GM18867 (cell line): ENCODE data around the gene CELF2.

ENCODE experiments used
- ATAC-seq: cut with Tn5 transposase; IDR thresholded peaks from one replicate; pipeline ENCODE4 v1.9.1; 2021; ENCODE audit warnings: mild to moderate bottlenecking, moderate library complexity; ENCODE audit not compliant: unreplicated experiment

The CELF2 gene

GRCh38 chr10:11093771-11094736, 76.4 kb downstream of the CELF2 start:
- no peak for ATAC-seq

GRCh38 chr10:11095374-11095801, 77.7 kb downstream of the CELF2 start:
- ATAC-seq = no peak

- ATAC-seq = no peak
These were observed 78.8 kb downstream of the CELF2 start for GRCh38 chr10:11096422-11096821.

- ATAC-seq = peak; percentile 44
These were observed 80.0 kb downstream of the CELF2 start for GRCh38 chr10:11097686-11098085.

GRCh38 chr10:11098666-11099065, 81.0 kb downstream of the CELF2 start:
- ATAC-seq = no peak

GRCh38 chr10:11104772-11105675, 87.4 kb downstream of the CELF2 start:
- ATAC-seq = no peak

- ATAC-seq = no peak
These were observed 88.0 kb downstream of the CELF2 start for GRCh38 chr10:11105676-11106004.

- no peak for ATAC-seq
These were observed 89.1 kb downstream of the CELF2 start for GRCh38 chr10:11106621-11107374.

- no peak for ATAC-seq
These were observed 90.3 kb downstream of the CELF2 start for GRCh38 chr10:11107948-11108347.

- ATAC-seq = no peak
These were observed 90.7 kb downstream of the CELF2 start for GRCh38 chr10:11108356-11108755.

GRCh38 chr10:11109590-11109989, 91.9 kb downstream of the CELF2 start:
- ATAC-seq = no peak

GRCh38 chr10:11110539-11110938, 92.9 kb downstream of the CELF2 start:
- ATAC-seq = no peak

GRCh38 chr10:11111490-11111889, 93.8 kb downstream of the CELF2 start:
- ATAC-seq = no peak

GRCh38 chr10:11112718-11113117, 95.0 kb downstream of the CELF2 start:
- no peak for ATAC-seq

- ATAC-seq = peak; percentile 68
These were observed 95.5 kb downstream of the CELF2 start for GRCh38 chr10:11113156-11113555.

- ATAC-seq = no peak
These were observed 96.6 kb downstream of the CELF2 start for GRCh38 chr10:11114269-11114668.

- no peak for ATAC-seq
These were observed 97.7 kb downstream of the CELF2 start for GRCh38 chr10:11115337-11115736.

GRCh38 chr10:11116361-11116760, 98.7 kb downstream of the CELF2 start:
- ATAC-seq = no peak

GRCh38 chr10:11116817-11117216, 99.1 kb downstream of the CELF2 start:
- ATAC-seq = no peak

GRCh38 chr10:11118686-11119085, 101.0 kb downstream of the CELF2 start:
- ATAC-seq = no peak

- no peak for ATAC-seq
These were observed 102.2 kb downstream of the CELF2 start for GRCh38 chr10:11119843-11120242.
